Large intestine (tissue), 3 donors: ENCODE data around the gene SARM1. TPM values are rescaled to one million over a fixed set of nuclear protein-coding genes. Genes with fewer than 3 reads are reported as not detected.

Source experiments
- DNase-seq, 2 donors: peaks; one replicate each; pipeline versions ENCODE4 v3.0.0 to v3.0.0-alpha.2; 2013
- H3K27ac ChIP-seq: one replicate; pipeline ENCODE4 v1.5.1; 2013; ENCODE audit warnings: low read length
- H3K27me3 ChIP-seq: 2 replicates; pipeline ENCODE4 v1.6.1; 2013; ENCODE audit warnings: low read length; ENCODE audit not compliant: control insufficient read depth, insufficient read depth
- H3K36me3 ChIP-seq: 2 replicates; pipeline ENCODE4 v1.6.1; 2013; ENCODE audit warnings: low read length; ENCODE audit not compliant: control insufficient read depth, insufficient read depth
- H3K4me1 ChIP-seq: one replicate; pipeline ENCODE4 v1.6.1; 2013; ENCODE audit warnings: low read length; ENCODE audit not compliant: control insufficient read depth, insufficient read depth
- H3K4me3 ChIP-seq: one replicate; pipeline ENCODE4 v1.5.1; 2013; ENCODE audit warnings: low read length
- H3K9me3 ChIP-seq: one replicate; pipeline ENCODE4 v1.6.1; 2013; ENCODE audit warnings: mild to moderate bottlenecking, low read depth, low read length, moderate library complexity; ENCODE audit not compliant: control insufficient read depth
- WGBS: methylation state at CpG from one replicate; pipeline ENCODE4 v1.1.5; 2013; ENCODE audit warnings: low lambda C conversion rate; ENCODE audit not compliant: insufficient coverage; 5-methylcytosine and 5-hydroxymethylcytosine counted together
- polyA plus RNA-seq: library from polyadenylated mRNA; unstranded; fragments of 120-200 nt; gene quantifications from one replicate; pipeline ENCODE4 v1.2.1, GENCODE V29; 2013

The SARM1 gene
- polyA plus RNA-seq, 1 donor, result 17.0 TPM

DNA sequence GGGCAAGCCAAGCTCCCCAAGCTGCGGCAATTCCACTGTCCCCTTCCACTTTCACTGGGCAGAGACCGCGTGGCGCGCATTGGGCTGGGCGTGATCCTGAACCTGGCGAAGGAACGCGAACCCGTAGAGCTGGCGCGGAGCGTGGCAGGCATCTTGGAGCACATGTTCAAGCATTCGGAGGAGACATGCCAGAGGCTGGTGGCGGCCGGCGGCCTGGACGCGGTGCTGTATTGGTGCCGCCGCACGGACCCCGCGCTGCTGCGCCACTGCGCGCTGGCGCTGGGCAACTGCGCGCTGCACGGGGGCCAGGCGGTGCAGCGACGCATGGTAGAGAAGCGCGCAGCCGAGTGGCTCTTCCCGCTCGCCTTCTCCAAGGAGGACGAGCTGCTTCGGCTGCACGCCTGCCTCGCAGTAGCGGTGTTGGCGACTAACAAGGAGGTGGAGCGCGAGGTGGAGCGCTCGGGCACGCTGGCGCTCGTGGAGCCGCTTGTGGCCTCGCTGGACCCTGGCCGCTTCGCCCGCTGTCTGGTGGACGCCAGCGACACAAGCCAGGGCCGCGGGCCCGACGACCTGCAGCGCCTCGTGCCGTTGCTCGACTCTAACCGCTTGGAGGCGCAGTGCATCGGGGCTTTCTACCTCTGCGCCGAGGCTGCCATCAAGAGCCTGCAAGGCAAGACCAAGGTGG, 9.8 kb downstream of the SARM1 start:
- peaks cover 37% of the 10 kb centered on the region for H3K4me1 ChIP-seq
- H3K9me3 ChIP-seq, result no peaks in the 10 kb centered on the region
- DNase-seq, result peak in 1 of 2 donors; percentile 72
- H3K36me3 ChIP-seq, result no peaks in the 10 kb centered on the region
- no peak overlapping the region for H3K4me3 ChIP-seq
- H3K27ac ChIP-seq, result no peak overlapping the region
- peaks cover 8% of the 10 kb centered on the region for H3K27me3 ChIP-seq
- whole genome bisulfite sequencing, result no CpG with 5 or more reads among the region's 72 CpGs

DNA sequence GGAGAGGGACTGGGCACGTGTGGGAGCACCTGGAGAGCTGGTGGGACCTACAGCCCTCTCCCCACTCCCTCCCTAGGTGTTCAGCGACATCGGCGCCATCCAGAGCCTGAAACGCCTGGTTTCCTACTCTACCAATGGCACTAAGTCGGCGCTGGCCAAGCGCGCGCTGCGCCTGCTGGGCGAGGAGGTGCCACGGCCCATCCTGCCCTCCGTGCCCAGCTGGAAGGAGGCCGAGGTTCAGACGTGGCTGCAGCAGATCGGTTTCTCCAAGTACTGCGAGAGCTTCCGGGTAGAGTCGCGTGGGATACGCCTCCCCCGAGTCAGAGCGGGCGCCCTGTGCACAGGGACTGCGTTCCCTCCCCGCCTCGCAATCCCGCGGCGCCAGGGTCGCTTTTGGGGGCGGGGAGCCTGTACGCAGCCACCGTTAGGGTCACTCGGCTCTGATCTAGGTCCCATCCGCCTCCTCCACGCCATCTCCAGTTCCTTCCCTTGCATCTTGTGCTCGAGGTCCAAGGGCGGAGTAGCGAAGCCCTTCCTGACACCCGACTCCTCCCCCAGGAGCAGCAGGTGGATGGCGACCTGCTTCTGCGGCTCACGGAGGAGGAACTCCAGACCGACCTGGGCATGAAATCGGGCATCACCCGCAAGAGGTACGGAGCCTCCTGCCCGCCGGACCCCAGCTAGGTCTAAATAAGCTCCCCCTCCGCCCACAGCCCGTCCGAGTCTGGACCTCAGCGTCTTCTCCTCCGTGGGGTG, 13.0 kb downstream of the SARM1 start:
- peaks cover 8% of the 10 kb centered on the region for H3K27me3 ChIP-seq
- WGBS, result no CpG with 5 or more reads among the region's 56 CpGs
- H3K9me3 ChIP-seq, result no peaks in the 10 kb centered on the region
- peaks cover 45% of the 10 kb centered on the region for H3K4me1 ChIP-seq
- peak; percentile 76 to 91 for DNase-seq
- peaks cover 12% of the 10 kb centered on the region for H3K36me3 ChIP-seq
- H3K4me3 ChIP-seq, result peak overlapping the region; percentile 64
- H3K27ac ChIP-seq, result peak overlapping the region; percentile 83

DNA sequence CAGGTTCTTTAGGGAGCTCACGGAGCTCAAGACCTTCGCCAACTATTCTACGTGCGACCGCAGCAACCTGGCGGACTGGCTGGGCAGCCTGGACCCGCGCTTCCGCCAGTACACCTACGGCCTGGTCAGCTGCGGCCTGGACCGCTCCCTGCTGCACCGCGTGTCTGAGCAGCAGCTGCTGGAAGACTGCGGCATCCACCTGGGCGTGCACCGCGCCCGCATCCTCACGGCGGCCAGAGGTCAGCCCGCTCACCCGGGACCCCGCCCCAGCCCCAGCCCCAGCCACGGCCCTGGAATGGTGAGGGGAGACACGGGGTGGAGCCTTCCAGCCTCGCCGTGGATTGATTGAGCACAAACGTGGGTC, 13.5 kb downstream of the SARM1 start:
- Histone ChIP-seq H3K27ac (peak overlapping the region; percentile 83), H3K27me3 (peaks cover 8% of the 10 kb centered on the region), H3K36me3 (peaks cover 14% of the 10 kb centered on the region), H3K9me3 (no peaks in the 10 kb centered on the region), H3K4me3 (peak overlapping the region; percentile 64), H3K4me1 (peaks cover 48% of the 10 kb centered on the region)
- no CpG with 5 or more reads among the region's 29 CpGs for WGBS
- peak in 1 of 2 donors; percentile 54 for DNase-seq

DNA sequence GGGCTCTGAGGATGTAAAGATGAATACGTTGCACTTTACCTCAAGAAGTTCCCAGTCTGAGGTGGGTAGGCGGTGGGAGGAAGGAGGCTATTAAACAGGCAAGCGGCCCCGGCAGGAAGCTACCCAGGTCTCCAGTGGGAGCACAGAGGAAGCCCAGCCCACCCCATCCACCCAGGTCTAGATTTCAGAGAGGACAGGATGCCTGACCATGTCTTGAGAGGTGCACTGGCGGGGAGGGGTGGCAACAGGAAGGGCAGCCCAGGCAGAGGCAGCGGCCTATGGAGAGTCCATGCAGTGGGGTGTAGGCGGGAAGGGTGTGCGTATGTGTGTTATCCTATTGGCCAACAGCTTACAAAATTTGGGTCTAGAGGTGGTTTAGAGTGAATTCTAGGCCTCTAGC, 13.9 kb downstream of the SARM1 start:
- no CpG with 5 or more reads among the region's 8 CpGs for WGBS
- peaks cover 6% of the 10 kb centered on the region for H3K27me3 ChIP-seq
- H3K36me3 ChIP-seq, result peaks cover 17% of the 10 kb centered on the region
- DNase-seq, result peak in 1 of 2 donors; percentile 37
- peaks cover 47% of the 10 kb centered on the region for H3K4me1 ChIP-seq
- H3K9me3 ChIP-seq, result no peaks in the 10 kb centered on the region
- peak overlapping the region; percentile 64 for H3K4me3 ChIP-seq
- peak overlapping the region; percentile 83 for H3K27ac ChIP-seq

DNA sequence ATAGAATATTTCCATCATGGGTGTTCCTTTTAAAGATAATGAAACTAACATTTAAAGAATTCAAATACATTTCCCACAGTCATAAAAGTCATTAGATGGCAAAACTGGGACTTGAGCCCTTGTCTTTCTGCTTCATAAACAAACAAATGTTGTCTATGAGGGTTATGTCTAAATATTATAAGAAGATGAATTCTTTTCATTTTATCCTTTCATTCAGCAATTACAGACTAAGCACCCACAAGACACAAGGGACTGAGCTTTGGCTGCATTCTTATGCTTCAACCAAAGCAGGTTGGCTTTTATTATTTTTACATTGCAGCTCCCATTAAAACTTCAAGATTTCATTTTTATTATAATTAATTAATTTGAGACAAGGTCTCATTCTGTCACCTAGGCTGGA, 14.9 kb downstream of the SARM1 start:
- H3K27me3 ChIP-seq, result peaks cover 5% of the 10 kb centered on the region
- peaks cover 44% of the 10 kb centered on the region for H3K4me1 ChIP-seq
- H3K4me3 ChIP-seq, result no peak overlapping the region
- no peak overlapping the region for H3K27ac ChIP-seq
- no peaks in the 10 kb centered on the region for H3K9me3 ChIP-seq
- peaks cover 27% of the 10 kb centered on the region for H3K36me3 ChIP-seq
- no peak for DNase-seq

DNA sequence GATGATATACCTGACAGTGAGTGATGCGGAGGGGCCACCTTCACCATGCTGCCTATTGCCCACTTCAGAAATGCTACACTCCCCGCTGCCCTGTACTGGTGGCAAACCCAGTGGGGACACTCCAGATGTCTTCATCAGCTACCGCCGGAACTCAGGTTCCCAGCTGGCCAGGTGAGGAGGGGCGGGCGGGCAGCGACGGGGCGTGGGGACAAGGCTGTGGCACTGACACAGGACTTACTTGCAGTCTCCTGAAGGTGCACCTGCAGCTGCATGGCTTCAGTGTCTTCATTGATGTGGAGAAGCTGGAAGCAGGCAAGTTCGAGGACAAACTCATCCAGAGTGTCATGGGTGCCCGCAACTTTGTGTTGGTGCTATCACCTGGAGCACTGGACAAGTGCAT, 16.6 kb downstream of the SARM1 start:
- Histone ChIP-seq H3K36me3 (peaks cover 36% of the 10 kb centered on the region), H3K27me3 (no peaks in the 10 kb centered on the region), H3K9me3 (no peaks in the 10 kb centered on the region), H3K4me3 (no peak overlapping the region), H3K4me1 (peaks cover 50% of the 10 kb centered on the region), H3K27ac (no peak overlapping the region)
- WGBS, result no CpG with 5 or more reads among the region's 11 CpGs
- DNase-seq, result no peak

DNA sequence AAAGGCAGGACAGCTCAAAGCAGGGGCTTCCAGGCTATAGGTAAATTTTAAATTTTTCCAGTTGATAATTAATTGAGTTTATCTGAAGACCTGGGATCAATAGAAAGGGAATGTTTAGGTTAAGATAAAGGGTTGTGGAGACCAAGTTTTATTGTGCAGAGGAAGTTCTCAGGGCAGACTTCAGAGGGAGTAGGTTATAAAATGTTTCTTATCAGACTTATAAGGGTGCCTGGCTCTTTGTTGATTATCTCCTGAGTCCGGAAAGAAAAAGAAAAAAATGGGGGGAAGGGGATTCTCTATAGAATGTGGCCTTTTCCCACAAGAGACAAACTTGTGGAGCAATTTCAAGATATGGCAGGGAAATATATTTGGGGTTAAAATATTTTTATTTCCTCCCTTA, 18.6 kb downstream of the SARM1 start:
- H3K9me3 ChIP-seq, result no peaks in the 10 kb centered on the region
- no peak overlapping the region for H3K27ac ChIP-seq
- no peak for DNase-seq
- H3K4me1 ChIP-seq, result peaks cover 52% of the 10 kb centered on the region
- no peaks in the 10 kb centered on the region for H3K27me3 ChIP-seq
- no peak overlapping the region for H3K4me3 ChIP-seq
- no CpG with 5 or more reads among the region's 1 CpG for WGBS
- H3K36me3 ChIP-seq, result peaks cover 36% of the 10 kb centered on the region

DNA sequence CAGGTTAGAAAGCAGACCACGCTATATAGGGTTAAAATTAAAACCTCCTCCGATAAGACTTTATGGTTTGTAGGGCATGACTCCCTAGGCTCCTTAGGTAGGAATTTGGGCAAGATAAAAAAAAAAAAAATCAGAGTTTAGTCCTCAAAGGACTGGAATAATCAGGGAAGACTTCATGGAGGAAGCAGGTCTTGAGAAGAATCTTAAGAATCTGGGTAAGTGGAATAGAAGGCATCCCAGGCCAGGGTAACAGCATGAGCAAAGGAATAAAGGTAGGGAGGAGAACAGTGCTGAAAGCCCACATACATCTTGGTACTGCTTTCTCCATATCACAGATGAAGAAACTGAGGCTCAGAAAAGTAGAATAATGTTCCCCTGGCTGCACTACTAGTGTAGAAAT, 19.1 kb downstream of the SARM1 start:
- H3K4me3 ChIP-seq, result no peak overlapping the region
- H3K27me3 ChIP-seq, result no peaks in the 10 kb centered on the region
- H3K27ac ChIP-seq, result no peak overlapping the region
- H3K4me1 ChIP-seq, result peaks cover 52% of the 10 kb centered on the region
- no CpG with 5 or more reads among the region's 2 CpGs for WGBS
- DNase-seq, result no peak
- H3K36me3 ChIP-seq, result peaks cover 37% of the 10 kb centered on the region
- no peaks in the 10 kb centered on the region for H3K9me3 ChIP-seq

DNA sequence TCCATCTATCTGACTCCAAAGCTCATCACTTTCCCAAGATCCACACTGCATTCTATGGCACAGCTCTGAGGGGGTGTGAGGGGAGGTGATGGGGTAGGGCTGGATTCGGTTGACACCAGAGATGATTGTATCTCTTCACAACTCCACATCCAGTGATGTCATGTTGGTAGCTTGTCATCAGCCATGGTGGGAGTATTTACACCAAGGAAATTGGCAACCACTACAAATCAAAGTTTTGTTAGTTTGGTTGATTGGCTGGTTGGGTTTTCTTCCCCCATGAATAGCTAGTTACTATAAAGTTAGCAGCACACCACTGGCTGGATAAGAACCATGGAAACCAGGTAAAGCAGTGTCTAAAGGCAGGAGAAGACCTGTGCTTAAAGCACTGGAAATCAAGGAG, 19.5 kb downstream of the SARM1 start:
- peaks cover 52% of the 10 kb centered on the region for H3K4me1 ChIP-seq
- no peak overlapping the region for H3K4me3 ChIP-seq
- H3K36me3 ChIP-seq, result peaks cover 41% of the 10 kb centered on the region
- H3K27me3 ChIP-seq, result no peaks in the 10 kb centered on the region
- H3K27ac ChIP-seq, result no peak overlapping the region
- no peaks in the 10 kb centered on the region for H3K9me3 ChIP-seq
- no peak for DNase-seq
- WGBS, result no CpG with 5 or more reads among the region's 1 CpG

DNA sequence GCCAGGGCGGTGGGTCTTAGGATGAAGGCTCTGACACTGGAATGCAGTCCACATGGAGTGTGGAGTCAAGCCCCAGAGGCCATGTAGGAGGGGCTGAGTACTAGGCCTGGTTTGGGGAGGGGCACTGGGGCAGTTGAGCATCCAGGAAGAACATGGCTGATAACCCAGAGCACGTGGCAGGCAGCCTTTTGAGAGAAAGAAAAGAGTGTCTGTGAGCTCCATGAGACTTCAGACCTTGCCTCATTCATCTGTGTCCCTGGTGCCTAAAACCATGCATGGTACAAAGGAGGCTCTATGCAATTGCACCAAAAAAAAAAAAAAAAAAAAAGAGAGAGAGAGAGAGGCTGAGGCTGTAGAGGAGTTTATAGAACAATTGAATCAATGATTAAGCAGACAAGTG, 19.9 kb downstream of the SARM1 start:
- Histone ChIP-seq H3K4me1 (peaks cover 56% of the 10 kb centered on the region), H3K9me3 (no peaks in the 10 kb centered on the region), H3K27ac (no peak overlapping the region), H3K27me3 (no peaks in the 10 kb centered on the region), H3K36me3 (peaks cover 45% of the 10 kb centered on the region), H3K4me3 (no peak overlapping the region)
- WGBS, result no CpG with 5 or more reads among the region's 2 CpGs
- DNase-seq, result no peak

DNA sequence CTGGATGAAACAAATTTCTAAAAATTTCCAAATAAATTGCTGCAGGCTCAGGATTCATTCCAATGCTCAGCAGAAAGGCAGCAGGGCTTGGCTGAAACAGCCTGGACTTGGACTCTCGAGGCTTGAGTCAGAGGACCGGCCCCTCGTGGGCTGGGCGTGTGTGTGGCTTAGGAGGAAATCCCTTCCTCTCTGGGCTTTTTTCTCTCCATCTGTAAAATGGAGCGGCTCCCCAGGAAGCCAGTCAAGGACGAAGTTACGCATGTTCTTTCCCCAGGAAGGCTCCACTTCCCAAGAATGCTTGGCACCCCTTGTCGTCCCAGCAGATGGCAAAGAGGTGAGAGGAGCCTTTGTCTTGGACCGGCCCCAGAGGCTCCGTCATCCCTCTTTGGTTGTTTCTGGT, 21.0 kb downstream of the SARM1 start:
- Histone ChIP-seq H3K27me3 (no peaks in the 10 kb centered on the region), H3K4me3 (no peak overlapping the region), H3K36me3 (peaks cover 56% of the 10 kb centered on the region), H3K4me1 (peaks cover 64% of the 10 kb centered on the region), H3K9me3 (no peaks in the 10 kb centered on the region), H3K27ac (no peak overlapping the region)
- 80% methylated on average over 2 of the region's 10 CpGs for WGBS
- no peak for DNase-seq
